ENCODE measurements around the gene PCDHGB3.
"Not testable (repeated sequence)": the region's sequence is repeated elsewhere in the genome, so short reads cannot be mapped to it uniquely, and the experiment has no call there.

PCDHGB3 gene

GRCh38 chr5:141374627-141375026 lies 4.6 kb downstream of the PCDHGB3 start:
- no peak for TF ChIP-seq CTCF (IDR thresholded peaks at IDR 0.05)
- peaks cover 38% of the 10 kb centered on the region for H3K9me3 ChIP-seq
- no peaks in the 10 kb centered on the region for H3K36me3 ChIP-seq
- no peak overlapping the region for H3K27ac ChIP-seq
- H3K27me3 ChIP-seq: peaks cover 96% of the 10 kb centered on the region
- H3K4me3 ChIP-seq (ENCODE audit: low read depth in 1 of 2, low read length in 1 of 2): no peak overlapping the region
- no peaks in the 10 kb centered on the region for H3K4me1 ChIP-seq (ENCODE audit: control insufficient read depth in 1 of 2, insufficient read depth in 1 of 2, low read depth in 1 of 2, low read length in 1 of 2)

- not testable (repeated sequence) for H3K36me3 ChIP-seq; H3K27ac ChIP-seq; H3K4me3 ChIP-seq (ENCODE audit: low read depth in 1 of 2, low read length in 1 of 2); H3K4me1 ChIP-seq (ENCODE audit: control insufficient read depth in 1 of 2, insufficient read depth in 1 of 2, low read depth in 1 of 2, low read length in 1 of 2)
- H3K9me3 ChIP-seq: peaks cover 38% of the 10 kb centered on the region
- peaks cover 94% of the 10 kb centered on the region for H3K27me3 ChIP-seq
These were observed 5.6 kb downstream of the PCDHGB3 start for GRCh38 chr5:141375444-141376155.

GRCh38 chr5:141382469-141383294 lies 12.6 kb downstream of the PCDHGB3 start, which contains the start of gene PCDHGA7:
TSS of gene PCDHGA7 (plus strand) at chr5:141382742. CDS start at chr5:141382900, 158 bp downstream.
- H3K27me3 ChIP-seq: peaks cover 97% of the 10 kb centered on the region
- TF ChIP-seq CTCF (IDR thresholded peaks at IDR 0.05): no peak
- no peaks in the 10 kb centered on the region for H3K4me1 ChIP-seq (ENCODE audit: control insufficient read depth in 1 of 2, insufficient read depth in 1 of 2, low read depth in 1 of 2, low read length in 1 of 2)
- H3K27ac ChIP-seq: no peak within 1 kb of the TSS
- H3K9me3 ChIP-seq: peaks cover 12% of the 10 kb centered on the region
- H3K4me3 ChIP-seq (ENCODE audit: low read depth in 1 of 2, low read length in 1 of 2): no peak within 1 kb of the TSS
- no peaks in the 10 kb centered on the region for H3K36me3 ChIP-seq

GRCh38 chr5:141383345-141383744 lies 13.3 kb downstream of the PCDHGB3 start:
- H3K27ac ChIP-seq: no peak overlapping the region
- H3K4me1 ChIP-seq (ENCODE audit: control insufficient read depth in 1 of 2, insufficient read depth in 1 of 2, low read depth in 1 of 2, low read length in 1 of 2): no peaks in the 10 kb centered on the region
- peaks cover 9% of the 10 kb centered on the region for H3K9me3 ChIP-seq
- H3K36me3 ChIP-seq: no peaks in the 10 kb centered on the region
- TF ChIP-seq CTCF (IDR thresholded peaks at IDR 0.05): no peak
- no peak overlapping the region for H3K4me3 ChIP-seq (ENCODE audit: low read depth in 1 of 2, low read length in 1 of 2)
- peaks cover 96% of the 10 kb centered on the region for H3K27me3 ChIP-seq

- Histone ChIP-seq H3K27me3 (peaks cover 96% of the 10 kb centered on the region), H3K9me3 (peaks cover 18% of the 10 kb centered on the region), H3K27ac (no peak overlapping the region), H3K36me3 (no peaks in the 10 kb centered on the region), H3K4me3 (ENCODE audit: low read depth in 1 of 2, low read length in 1 of 2) (no peak overlapping the region), H3K4me1 (ENCODE audit: control insufficient read depth in 1 of 2, insufficient read depth in 1 of 2, low read depth in 1 of 2, low read length in 1 of 2) (no peaks in the 10 kb centered on the region)
- TF ChIP-seq CTCF (IDR thresholded peaks at IDR 0.05): no peak
These were observed 14.6 kb downstream of the PCDHGB3 start for GRCh38 chr5:141384471-141385267.

GRCh38 chr5:141387557-141388311 lies 17.7 kb downstream of the PCDHGB3 start, which contains the start of gene PCDHGB4:
TSS of gene PCDHGB4 (plus strand) at chr5:141387698. CDS start at chr5:141387885, 187 bp downstream.
- not testable (repeated sequence) for H3K4me1 ChIP-seq (ENCODE audit: control insufficient read depth in 1 of 2, insufficient read depth in 1 of 2, low read depth in 1 of 2, low read length in 1 of 2); H3K27ac ChIP-seq; H3K4me3 ChIP-seq (ENCODE audit: low read depth in 1 of 2, low read length in 1 of 2); H3K36me3 ChIP-seq
- Histone ChIP-seq H3K9me3 (peaks cover 20% of the 10 kb centered on the region), H3K27me3 (peaks cover 98% of the 10 kb centered on the region)

All from neutrophil (primary cell).